ENCODE results near the gene TPPP2. TPM values are rescaled to one million over a fixed set of nuclear protein-coding genes. Genes with fewer than 3 reads are reported as not detected.

Gene TPPP2
- total and polyA plus RNA-seq, 4 donors = 1.5 to 5.9 (median 1.6) TPM

DNA sequence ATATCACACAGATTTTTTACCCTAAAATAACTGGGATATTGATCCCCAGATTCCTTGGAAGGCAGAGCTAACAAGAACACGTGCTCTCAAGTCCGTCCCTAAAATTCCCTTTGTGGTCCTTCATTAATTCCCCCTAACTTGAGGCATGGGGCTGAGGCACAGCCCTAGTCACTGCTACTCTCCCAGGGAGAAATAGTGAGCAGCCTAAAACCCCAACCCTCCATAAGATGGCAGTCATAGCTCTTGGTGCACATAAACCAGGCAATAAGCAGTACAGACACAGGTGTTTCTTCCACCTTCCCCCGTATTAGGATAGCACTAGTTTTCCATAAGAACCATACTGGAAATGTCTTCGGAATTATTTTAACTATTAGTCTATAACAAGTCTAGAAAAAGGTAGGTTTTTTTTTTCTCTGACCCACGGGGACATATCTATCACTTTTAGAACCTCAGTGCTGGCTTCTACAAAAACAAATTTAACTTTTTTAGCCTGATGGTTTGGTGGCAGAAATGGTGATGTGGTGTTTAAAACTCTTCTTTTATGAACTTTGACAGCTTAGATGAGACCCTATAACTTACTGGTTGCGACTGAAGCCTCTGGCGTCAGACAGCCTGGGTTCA is 37.0 kb downstream of the TPPP2 start:
- DNase-seq (ENCODE audit: low spot score) = no peak
- Histone ChIP-seq H3K9me3 (ENCODE audit: control insufficient read depth in 4 of 4, low read length in 3 of 4) (no peaks in the 10 kb centered on the region), H3K27ac (ENCODE audit: low read depth in 1 of 2, low read length in 2 of 2) (no peak overlapping the region), H3K36me3 (ENCODE audit: control insufficient read depth in 4 of 4, insufficient read depth in 3 of 4, low read depth in 1 of 4, low read length in 3 of 4) (no peaks in the 10 kb centered on the region), H3K9ac (ENCODE audit: low read depth in 1 of 2, low read length in 2 of 2) (peak overlapping the region in 1 of 2 donors; percentile 37), H3K4me3 (ENCODE audit: low read depth in 1 of 3, low read length in 3 of 3) (no peak overlapping the region), H3K27me3 (ENCODE audit: control insufficient read depth in 4 of 4, insufficient read depth in 4 of 4, low read length in 3 of 4) (no peaks in the 10 kb centered on the region), H3K4me1 (ENCODE audit: control insufficient read depth in 4 of 4, insufficient read depth in 4 of 4, low read length in 3 of 4) (peaks cover 11 to 65% (median 51%) of the 10 kb centered on the region in 4 donors)
- TF ChIP-seq, protein P1, sequence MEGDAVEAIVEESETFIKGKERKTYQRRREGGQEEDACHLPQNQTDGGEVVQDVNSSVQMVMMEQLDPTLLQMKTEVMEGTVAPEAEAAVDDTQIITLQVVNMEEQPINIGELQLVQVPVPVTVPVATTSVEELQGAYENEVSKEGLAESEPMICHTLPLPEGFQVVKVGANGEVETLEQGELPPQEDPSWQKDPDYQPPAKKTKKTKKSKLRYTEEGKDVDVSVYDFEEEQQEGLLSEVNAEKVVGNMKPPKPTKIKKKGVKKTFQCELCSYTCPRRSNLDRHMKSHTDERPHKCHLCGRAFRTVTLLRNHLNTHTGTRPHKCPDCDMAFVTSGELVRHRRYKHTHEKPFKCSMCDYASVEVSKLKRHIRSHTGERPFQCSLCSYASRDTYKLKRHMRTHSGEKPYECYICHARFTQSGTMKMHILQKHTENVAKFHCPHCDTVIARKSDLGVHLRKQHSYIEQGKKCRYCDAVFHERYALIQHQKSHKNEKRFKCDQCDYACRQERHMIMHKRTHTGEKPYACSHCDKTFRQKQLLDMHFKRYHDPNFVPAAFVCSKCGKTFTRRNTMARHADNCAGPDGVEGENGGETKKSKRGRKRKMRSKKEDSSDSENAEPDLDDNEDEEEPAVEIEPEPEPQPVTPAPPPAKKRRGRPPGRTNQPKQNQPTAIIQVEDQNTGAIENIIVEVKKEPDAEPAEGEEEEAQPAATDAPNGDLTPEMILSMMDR (IDR thresholded peaks at IDR 0.05; ENCODE audit: low read depth, low read length, missing input control) = peak; percentile 6
- TF ChIP-seq RAD21 (IDR thresholded peaks at IDR 0.05) = peak; percentile 63 to 73
- no peak for TF ChIP-seq YY1 (IDR thresholded peaks at IDR 0.05)
- 69% methylated on average over 7 of the region's 7 CpGs for WGBS

DNA sequence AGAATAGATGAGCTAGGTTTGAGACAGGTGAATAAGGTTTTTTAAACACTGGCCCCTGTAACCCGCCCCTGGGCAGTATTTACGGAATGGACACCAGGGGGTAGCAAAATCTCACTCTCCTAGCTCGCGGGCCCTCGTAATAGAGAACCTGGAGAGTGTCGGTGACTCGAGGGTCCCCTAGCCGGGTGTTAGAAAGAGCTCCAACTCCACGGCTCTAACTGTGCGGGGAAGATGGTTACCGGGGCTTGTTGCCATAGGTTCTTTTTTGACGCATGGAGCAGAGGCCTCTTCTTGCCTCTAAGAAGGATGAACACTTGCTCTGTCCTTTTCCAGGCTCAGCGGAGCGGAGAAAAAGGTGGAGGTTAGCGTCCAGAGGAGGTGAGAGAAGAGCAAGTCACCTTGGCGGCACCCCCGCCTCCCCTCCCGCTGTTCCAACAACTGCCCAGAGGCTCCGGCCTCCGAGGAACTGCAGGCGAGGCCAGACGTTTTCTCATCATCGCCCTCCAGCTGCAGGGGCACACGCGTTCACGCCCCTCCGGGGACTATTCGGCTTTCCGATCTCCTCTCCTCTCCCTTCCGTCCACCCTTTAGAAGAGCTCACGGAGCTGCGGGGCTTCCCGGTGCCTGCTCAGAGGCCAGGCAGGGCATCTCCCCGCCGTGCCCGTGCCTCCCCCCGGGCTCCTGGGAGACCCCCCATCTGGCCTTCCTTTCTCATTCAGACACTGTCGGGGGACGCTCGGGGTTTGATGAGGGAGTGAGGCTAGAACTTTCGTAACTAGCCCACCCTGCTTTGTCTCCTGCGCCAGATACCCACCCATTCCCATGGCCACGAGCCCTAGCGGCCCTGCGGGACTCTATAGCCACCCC is 38.7 kb downstream of the TPPP2 start:
- Histone ChIP-seq H3K27me3 (ENCODE audit: control insufficient read depth in 4 of 4, insufficient read depth in 4 of 4, low read length in 3 of 4) (no peaks in the 10 kb centered on the region), H3K9me3 (ENCODE audit: control insufficient read depth in 4 of 4, low read length in 3 of 4) (no peaks in the 10 kb centered on the region), H3K9ac (ENCODE audit: low read depth in 1 of 2, low read length in 2 of 2) (no peak overlapping the region), H3K36me3 (ENCODE audit: control insufficient read depth in 4 of 4, insufficient read depth in 3 of 4, low read depth in 1 of 4, low read length in 3 of 4) (peaks cover 0 to 4% (median 0%) of the 10 kb centered on the region in 4 donors), H3K4me3 (ENCODE audit: low read depth in 1 of 3, low read length in 3 of 3) (peak overlapping the region in 1 of 3 donors; percentile 83), H3K4me1 (ENCODE audit: control insufficient read depth in 4 of 4, insufficient read depth in 4 of 4, low read length in 3 of 4) (peaks cover 11 to 59% (median 46%) of the 10 kb centered on the region in 4 donors), H3K27ac (ENCODE audit: low read depth in 1 of 2, low read length in 2 of 2) (peak overlapping the region; percentile 61 to 73)
- TF ChIP-seq, protein P2, sequence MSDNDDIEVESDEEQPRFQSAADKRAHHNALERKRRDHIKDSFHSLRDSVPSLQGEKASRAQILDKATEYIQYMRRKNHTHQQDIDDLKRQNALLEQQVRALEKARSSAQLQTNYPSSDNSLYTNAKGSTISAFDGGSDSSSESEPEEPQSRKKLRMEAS (IDR thresholded peaks at IDR 0.05) = no peak
- TF ChIP-seq, protein P3, sequence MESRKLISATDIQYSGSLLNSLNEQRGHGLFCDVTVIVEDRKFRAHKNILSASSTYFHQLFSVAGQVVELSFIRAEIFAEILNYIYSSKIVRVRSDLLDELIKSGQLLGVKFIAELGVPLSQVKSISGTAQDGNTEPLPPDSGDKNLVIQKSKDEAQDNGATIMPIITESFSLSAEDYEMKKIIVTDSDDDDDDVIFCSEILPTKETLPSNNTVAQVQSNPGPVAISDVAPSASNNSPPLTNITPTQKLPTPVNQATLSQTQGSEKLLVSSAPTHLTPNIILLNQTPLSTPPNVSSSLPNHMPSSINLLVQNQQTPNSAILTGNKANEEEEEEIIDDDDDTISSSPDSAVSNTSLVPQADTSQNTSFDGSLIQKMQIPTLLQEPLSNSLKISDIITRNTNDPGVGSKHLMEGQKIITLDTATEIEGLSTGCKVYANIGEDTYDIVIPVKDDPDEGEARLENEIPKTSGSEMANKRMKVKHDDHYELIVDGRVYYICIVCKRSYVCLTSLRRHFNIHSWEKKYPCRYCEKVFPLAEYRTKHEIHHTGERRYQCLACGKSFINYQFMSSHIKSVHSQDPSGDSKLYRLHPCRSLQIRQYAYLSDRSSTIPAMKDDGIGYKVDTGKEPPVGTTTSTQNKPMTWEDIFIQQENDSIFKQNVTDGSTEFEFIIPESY (IDR thresholded peaks at IDR 0.05) = no peak
- TF ChIP-seq RAD21 (IDR thresholded peaks at IDR 0.05) (peak; percentile 79 to 86), YY1 (IDR thresholded peaks at IDR 0.05) (no peak), HNF4G (IDR thresholded peaks at IDR 0.05) (no peak), HNF4A (conservative IDR thresholded peaks at IDR 0.05) (no peak), RXRA (IDR thresholded peaks at IDR 0.05) (no peak)
- TF ChIP-seq, protein P1 (IDR thresholded peaks at IDR 0.05; ENCODE audit: low read depth, low read length, missing input control) = peak; percentile 64
- WGBS = 20% methylated on average over 45 of the region's 45 CpGs
- no peak for DNase-seq (ENCODE audit: low spot score)

Measured in liver (tissue), 9 donors.